ENCODE results near the gene ZKSCAN1.
A peak's percentile ranks its signal among the peaks of the same experiment; 100 is the strongest.
"Not testable (repeated sequence)": the region's sequence is repeated elsewhere in the genome, so short reads cannot be mapped to it uniquely, and the experiment has no call there.

Gene ZKSCAN1

GRCh38 chr7:99980448-99980872 lies 34.9 kb upstream of the ZKSCAN1 start:
- not testable (repeated sequence) for H3K36me3 ChIP-seq (ENCODE audit: control insufficient read depth, insufficient read depth, low read length); DNase-seq; H3K27ac ChIP-seq (ENCODE audit: insufficient read depth, low read length, poor library complexity, severe bottlenecking); H3K4me1 ChIP-seq (ENCODE audit: control insufficient read depth, insufficient read depth, low read length, poor library complexity, severe bottlenecking); H3K27me3 ChIP-seq (replicated peaks; ENCODE audit: control insufficient read depth, insufficient read depth, low read length, poor library complexity, severe bottlenecking); H3K4me3 ChIP-seq (ENCODE audit: insufficient read depth, low read depth, low read length, poor library complexity, severe bottlenecking); H3K9me3 ChIP-seq (ENCODE audit: control insufficient read depth, low read length)

- H3K27ac ChIP-seq (ENCODE audit: insufficient read depth, low read length, poor library complexity, severe bottlenecking); H3K9me3 ChIP-seq (ENCODE audit: control insufficient read depth, low read length); H3K36me3 ChIP-seq (ENCODE audit: control insufficient read depth, insufficient read depth, low read length); H3K4me1 ChIP-seq (ENCODE audit: control insufficient read depth, insufficient read depth, low read length, poor library complexity, severe bottlenecking); DNase-seq; H3K27me3 ChIP-seq (replicated peaks; ENCODE audit: control insufficient read depth, insufficient read depth, low read length, poor library complexity, severe bottlenecking); H3K4me3 ChIP-seq (ENCODE audit: insufficient read depth, low read depth, low read length, poor library complexity, severe bottlenecking): not testable (repeated sequence)
Observed at GRCh38 chr7:99981066-99981465, 34.3 kb upstream of the ZKSCAN1 start.

GRCh38 chr7:99984593-99984992 lies 30.8 kb upstream of the ZKSCAN1 start:
- Histone ChIP-seq H3K27ac (ENCODE audit: insufficient read depth, low read length, poor library complexity, severe bottlenecking) (no peak overlapping the region), H3K36me3 (ENCODE audit: control insufficient read depth, insufficient read depth, low read length) (no peaks in the 10 kb centered on the region), H3K4me1 (ENCODE audit: control insufficient read depth, insufficient read depth, low read length, poor library complexity, severe bottlenecking) (no peaks in the 10 kb centered on the region), H3K9me3 (ENCODE audit: control insufficient read depth, low read length) (no peaks in the 10 kb centered on the region), H3K27me3 (replicated peaks; ENCODE audit: control insufficient read depth, insufficient read depth, low read length, poor library complexity, severe bottlenecking) (no peaks in the 10 kb centered on the region), H3K4me3 (ENCODE audit: insufficient read depth, low read depth, low read length, poor library complexity, severe bottlenecking) (no peak overlapping the region)
- no peak for DNase-seq

- not testable (repeated sequence) for H3K9me3 ChIP-seq (ENCODE audit: control insufficient read depth, low read length); DNase-seq; H3K27me3 ChIP-seq (replicated peaks; ENCODE audit: control insufficient read depth, insufficient read depth, low read length, poor library complexity, severe bottlenecking); H3K27ac ChIP-seq (ENCODE audit: insufficient read depth, low read length, poor library complexity, severe bottlenecking); H3K36me3 ChIP-seq (ENCODE audit: control insufficient read depth, insufficient read depth, low read length); H3K4me1 ChIP-seq (ENCODE audit: control insufficient read depth, insufficient read depth, low read length, poor library complexity, severe bottlenecking); H3K4me3 ChIP-seq (ENCODE audit: insufficient read depth, low read depth, low read length, poor library complexity, severe bottlenecking)
Observed at GRCh38 chr7:99987306-99987705, 28.1 kb upstream of the ZKSCAN1 start.

GRCh38 chr7:99987846-99988245 lies 27.6 kb upstream of the ZKSCAN1 start:
- no peaks in the 10 kb centered on the region for H3K27me3 ChIP-seq (replicated peaks; ENCODE audit: control insufficient read depth, insufficient read depth, low read length, poor library complexity, severe bottlenecking)
- no peaks in the 10 kb centered on the region for H3K4me1 ChIP-seq (ENCODE audit: control insufficient read depth, insufficient read depth, low read length, poor library complexity, severe bottlenecking)
- no peaks in the 10 kb centered on the region for H3K36me3 ChIP-seq (ENCODE audit: control insufficient read depth, insufficient read depth, low read length)
- DNase-seq = no peak
- no peak overlapping the region for H3K4me3 ChIP-seq (ENCODE audit: insufficient read depth, low read depth, low read length, poor library complexity, severe bottlenecking)
- no peak overlapping the region for H3K27ac ChIP-seq (ENCODE audit: insufficient read depth, low read length, poor library complexity, severe bottlenecking)
- H3K9me3 ChIP-seq (ENCODE audit: control insufficient read depth, low read length) = no peaks in the 10 kb centered on the region

GRCh38 chr7:99990460-99990852 lies 24.9 kb upstream of the ZKSCAN1 start:
- no peaks in the 10 kb centered on the region for H3K36me3 ChIP-seq (ENCODE audit: control insufficient read depth, insufficient read depth, low read length)
- DNase-seq = no peak
- no peak overlapping the region for H3K4me3 ChIP-seq (ENCODE audit: insufficient read depth, low read depth, low read length, poor library complexity, severe bottlenecking)
- H3K27ac ChIP-seq (ENCODE audit: insufficient read depth, low read length, poor library complexity, severe bottlenecking) = no peak overlapping the region
- H3K9me3 ChIP-seq (ENCODE audit: control insufficient read depth, low read length) = no peaks in the 10 kb centered on the region
- no peaks in the 10 kb centered on the region for H3K4me1 ChIP-seq (ENCODE audit: control insufficient read depth, insufficient read depth, low read length, poor library complexity, severe bottlenecking)
- H3K27me3 ChIP-seq (replicated peaks; ENCODE audit: control insufficient read depth, insufficient read depth, low read length, poor library complexity, severe bottlenecking) = no peaks in the 10 kb centered on the region

GRCh38 chr7:99991543-99991942 lies 23.9 kb upstream of the ZKSCAN1 start:
- not testable (repeated sequence) for H3K4me3 ChIP-seq (ENCODE audit: insufficient read depth, low read depth, low read length, poor library complexity, severe bottlenecking); H3K27me3 ChIP-seq (replicated peaks; ENCODE audit: control insufficient read depth, insufficient read depth, low read length, poor library complexity, severe bottlenecking); H3K36me3 ChIP-seq (ENCODE audit: control insufficient read depth, insufficient read depth, low read length); DNase-seq; H3K27ac ChIP-seq (ENCODE audit: insufficient read depth, low read length, poor library complexity, severe bottlenecking); H3K9me3 ChIP-seq (ENCODE audit: control insufficient read depth, low read length); H3K4me1 ChIP-seq (ENCODE audit: control insufficient read depth, insufficient read depth, low read length, poor library complexity, severe bottlenecking)

- H3K4me3 ChIP-seq (ENCODE audit: insufficient read depth, low read depth, low read length, poor library complexity, severe bottlenecking) = no peak overlapping the region
- no peaks in the 10 kb centered on the region for H3K9me3 ChIP-seq (ENCODE audit: control insufficient read depth, low read length)
- peaks cover 6% of the 10 kb centered on the region for H3K4me1 ChIP-seq (ENCODE audit: control insufficient read depth, insufficient read depth, low read length, poor library complexity, severe bottlenecking)
- H3K36me3 ChIP-seq (ENCODE audit: control insufficient read depth, insufficient read depth, low read length) = no peaks in the 10 kb centered on the region
- no peak for DNase-seq
- H3K27ac ChIP-seq (ENCODE audit: insufficient read depth, low read length, poor library complexity, severe bottlenecking) = no peak overlapping the region
- H3K27me3 ChIP-seq (replicated peaks; ENCODE audit: control insufficient read depth, insufficient read depth, low read length, poor library complexity, severe bottlenecking) = no peaks in the 10 kb centered on the region
Observed at GRCh38 chr7:99992330-99993038, 22.9 kb upstream of the ZKSCAN1 start.

GRCh38 chr7:99994819-99995218 lies 20.6 kb upstream of the ZKSCAN1 start:
- Histone ChIP-seq H3K4me3 (ENCODE audit: insufficient read depth, low read depth, low read length, poor library complexity, severe bottlenecking) (no peak overlapping the region), H3K27ac (ENCODE audit: insufficient read depth, low read length, poor library complexity, severe bottlenecking) (no peak overlapping the region), H3K27me3 (replicated peaks; ENCODE audit: control insufficient read depth, insufficient read depth, low read length, poor library complexity, severe bottlenecking) (no peaks in the 10 kb centered on the region), H3K9me3 (ENCODE audit: control insufficient read depth, low read length) (no peaks in the 10 kb centered on the region), H3K4me1 (ENCODE audit: control insufficient read depth, insufficient read depth, low read length, poor library complexity, severe bottlenecking) (peaks cover 13% of the 10 kb centered on the region), H3K36me3 (ENCODE audit: control insufficient read depth, insufficient read depth, low read length) (no peaks in the 10 kb centered on the region)
- no peak for DNase-seq

GRCh38 chr7:99996755-99997544 lies 18.4 kb upstream of the ZKSCAN1 start:
- Histone ChIP-seq H3K4me1 (ENCODE audit: control insufficient read depth, insufficient read depth, low read length, poor library complexity, severe bottlenecking) (peaks cover 13% of the 10 kb centered on the region), H3K9me3 (ENCODE audit: control insufficient read depth, low read length) (no peaks in the 10 kb centered on the region), H3K36me3 (ENCODE audit: control insufficient read depth, insufficient read depth, low read length) (no peaks in the 10 kb centered on the region), H3K27ac (ENCODE audit: insufficient read depth, low read length, poor library complexity, severe bottlenecking) (peak overlapping the region; percentile 36), H3K27me3 (replicated peaks; ENCODE audit: control insufficient read depth, insufficient read depth, low read length, poor library complexity, severe bottlenecking) (no peaks in the 10 kb centered on the region), H3K4me3 (ENCODE audit: insufficient read depth, low read depth, low read length, poor library complexity, severe bottlenecking) (peak overlapping the region; percentile 22)
- DNase-seq = no peak
